OCI-LY1 (cell line): ENCODE measurements around the gene BRF1.

Experiments
- H2AFZ ChIP-seq: fragments of 200-600 bp; sonication (generic), shearing (Covaris generic); 2 replicates; pipeline ENCODE4 v1.6.0; 2014; ENCODE audit warnings: antibody characterized with exemption, mild to moderate bottlenecking, low read length
- H3F3A ChIP-seq: fragments of 200-600 bp; sonication (generic), shearing (Covaris generic); 2 replicates; pipeline ENCODE4 v1.6.0; 2014; ENCODE audit warnings: mild to moderate bottlenecking, antibody characterized with exemption, low read length, moderate library complexity; ENCODE audit not compliant: insufficient read depth
- H3K27ac ChIP-seq: fragments of 200-600 bp; sonication (generic); 2 replicates; pipeline ENCODE4 v1.5.1; 2014; ENCODE audit warnings: low read length, mixed run types, mild to moderate bottlenecking, low read depth; ENCODE audit not compliant: poor library complexity, severe bottlenecking
- H3K27me3 ChIP-seq: fragments of 200-600 bp; sonication (generic); 2 replicates; pipeline ENCODE4 v1.6.0; 2014; ENCODE audit warnings: antibody characterized with exemption, mild to moderate bottlenecking, low read length, moderate library complexity; ENCODE audit not compliant: insufficient read depth
- H3K36me3 ChIP-seq: fragments of 200-600 bp; sonication (generic); 2 replicates; pipeline ENCODE4 v1.6.1; 2014; ENCODE audit warnings: mild to moderate bottlenecking, antibody characterized with exemption, low read length, moderate library complexity, mixed read lengths; ENCODE audit not compliant: insufficient read depth
- H3K4me1 ChIP-seq: fragments of 200-600 bp; sonication (generic); 2 replicates; pipeline ENCODE4 v1.5.1; 2014; ENCODE audit warnings: mild to moderate bottlenecking, low read length, moderate library complexity; ENCODE audit not compliant: insufficient read depth, severe bottlenecking
- H3K4me2 ChIP-seq: fragments of 200-600 bp; sonication (generic), shearing (Covaris generic); 2 replicates; pipeline ENCODE4 v1.6.1; 2014; ENCODE audit warnings: low read length
- H3K4me3 ChIP-seq: fragments of 200-600 bp; sonication (generic); 2 replicates; pipeline ENCODE4 v1.5.1; 2014; ENCODE audit warnings: low read length, low read depth, mild to moderate bottlenecking, mixed read lengths; ENCODE audit not compliant: poor library complexity, severe bottlenecking
- H3K79me2 ChIP-seq: fragments of 200-600 bp; shearing (Covaris generic); 2 replicates; pipeline ENCODE4 v1.6.1; 2016; ENCODE audit warnings: mixed run types, low read length, mixed read lengths; ENCODE audit not compliant: insufficient read depth
- H3K9ac ChIP-seq: fragments of 200-600 bp; sonication (generic), shearing (Covaris generic); 2 replicates; pipeline ENCODE4 v1.6.1; 2014; ENCODE audit warnings: mild to moderate bottlenecking, low read length, mixed read lengths
- H3K9me2 ChIP-seq: fragments of 200-600 bp; sonication (generic), shearing (Covaris generic); 2 replicates; pipeline ENCODE4 v1.6.1; 2014; ENCODE audit warnings: low read depth, mild to moderate bottlenecking, low read length, mixed read lengths
- H3K9me3 ChIP-seq: fragments of 200-600 bp; shearing (Covaris generic); 2 replicates; pipeline ENCODE4 v1.6.1; 2014; ENCODE audit warnings: low read length, mixed read lengths
- H4K20me1 ChIP-seq: fragments of 200-600 bp; sonication (generic), shearing (Covaris generic); 2 replicates; pipeline ENCODE4 v1.6.0; 2016; ENCODE audit warnings: mild to moderate bottlenecking, low read length; ENCODE audit not compliant: insufficient read depth
- EZH2 ChIP-seq: fragments of 200-600 bp; sonication (generic), shearing (Covaris generic); IDR thresholded peaks from 2 replicates; pipeline ENCODE4 v1.8.0; 2017; ENCODE audit warnings: borderline replicate concordance, mixed run types, mild to moderate bottlenecking, antibody characterized with exemption, low read length, moderate library complexity, mixed read lengths
- TF ChIP-seq, protein P1 (sequence below): fragments of 200-600 bp; sonication (generic), shearing (Covaris generic); IDR thresholded peaks from 2 replicates; pipeline ENCODE4 v1.5.1; 2017; ENCODE audit warnings: mild to moderate bottlenecking, antibody characterized with exemption, low read length, moderate library complexity, mixed read lengths

The BRF1 gene

DNA sequence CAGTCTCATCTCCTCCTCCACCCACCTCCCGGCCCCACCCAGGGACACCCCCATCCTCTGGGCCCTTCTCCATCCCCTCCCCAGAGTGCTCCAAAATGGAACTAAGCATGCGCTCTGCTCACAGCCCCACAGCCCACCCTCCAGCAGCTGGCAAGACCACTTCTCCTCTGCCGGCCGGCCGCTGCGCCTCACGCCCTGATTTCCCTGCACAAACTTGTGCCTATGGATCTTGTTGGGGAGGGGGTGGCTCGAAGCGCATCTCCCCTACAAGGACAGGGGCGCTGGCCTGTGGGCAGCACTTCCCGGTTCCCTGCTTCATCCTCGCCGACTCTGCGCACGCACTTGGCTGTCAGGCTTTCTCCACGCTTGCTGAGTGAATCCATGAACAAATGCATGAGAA, 100.2 kb downstream of the BRF1 start:
- Histone ChIP-seq H3K4me2 (no peak overlapping the region), H3K27ac (no peak overlapping the region), H3K9ac (no peak overlapping the region), H3K9me3 (no peaks in the 10 kb centered on the region), H3K4me3 (no peak overlapping the region), H3K4me1 (no peaks in the 10 kb centered on the region), H2AFZ (no peak overlapping the region), H3K27me3 (peaks cover 7% of the 10 kb centered on the region; the same call in 1 of the 2 replicates), H3K9me2 (no peaks in the 10 kb centered on the region), H4K20me1 (no peaks in the 10 kb centered on the region), H3K36me3 (no peaks in the 10 kb centered on the region), H3K79me2 (no peaks in the 10 kb centered on the region), H3F3A (no peaks in the 10 kb centered on the region)
- no peak for TF ChIP-seq EZH2
- TF ChIP-seq, protein P1, sequence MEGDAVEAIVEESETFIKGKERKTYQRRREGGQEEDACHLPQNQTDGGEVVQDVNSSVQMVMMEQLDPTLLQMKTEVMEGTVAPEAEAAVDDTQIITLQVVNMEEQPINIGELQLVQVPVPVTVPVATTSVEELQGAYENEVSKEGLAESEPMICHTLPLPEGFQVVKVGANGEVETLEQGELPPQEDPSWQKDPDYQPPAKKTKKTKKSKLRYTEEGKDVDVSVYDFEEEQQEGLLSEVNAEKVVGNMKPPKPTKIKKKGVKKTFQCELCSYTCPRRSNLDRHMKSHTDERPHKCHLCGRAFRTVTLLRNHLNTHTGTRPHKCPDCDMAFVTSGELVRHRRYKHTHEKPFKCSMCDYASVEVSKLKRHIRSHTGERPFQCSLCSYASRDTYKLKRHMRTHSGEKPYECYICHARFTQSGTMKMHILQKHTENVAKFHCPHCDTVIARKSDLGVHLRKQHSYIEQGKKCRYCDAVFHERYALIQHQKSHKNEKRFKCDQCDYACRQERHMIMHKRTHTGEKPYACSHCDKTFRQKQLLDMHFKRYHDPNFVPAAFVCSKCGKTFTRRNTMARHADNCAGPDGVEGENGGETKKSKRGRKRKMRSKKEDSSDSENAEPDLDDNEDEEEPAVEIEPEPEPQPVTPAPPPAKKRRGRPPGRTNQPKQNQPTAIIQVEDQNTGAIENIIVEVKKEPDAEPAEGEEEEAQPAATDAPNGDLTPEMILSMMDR, result no peak

DNA sequence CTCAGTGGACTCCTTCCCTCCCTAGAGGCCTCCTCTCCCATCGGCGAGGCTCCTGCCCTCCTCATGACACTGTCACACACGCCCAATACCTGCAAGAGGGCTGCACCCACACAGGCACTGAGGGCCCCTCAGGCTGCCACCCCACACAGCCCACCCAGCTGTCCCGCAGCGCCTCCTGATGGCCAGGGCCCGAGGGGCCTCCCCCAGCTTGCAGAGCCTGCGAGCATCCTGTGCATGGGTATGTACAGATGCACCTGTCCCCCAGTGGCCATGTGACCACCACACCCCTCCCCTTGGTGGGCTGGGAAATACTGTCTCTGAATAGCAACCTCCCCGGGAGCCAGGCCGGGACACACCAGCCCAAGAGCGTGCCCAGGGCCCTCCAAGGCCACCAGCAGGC, 100.7 kb downstream of the BRF1 start:
- Histone ChIP-seq H3K27ac (no peak overlapping the region), H3K9ac (no peak overlapping the region), H3K4me1 (no peaks in the 10 kb centered on the region), H3K79me2 (no peaks in the 10 kb centered on the region), H3K9me3 (no peaks in the 10 kb centered on the region), H3K36me3 (no peaks in the 10 kb centered on the region), H3F3A (no peaks in the 10 kb centered on the region), H3K9me2 (no peaks in the 10 kb centered on the region), H3K4me2 (no peak overlapping the region), H3K4me3 (no peak overlapping the region), H2AFZ (no peak overlapping the region), H3K27me3 (peaks cover 8% of the 10 kb centered on the region; the same call in 1 of the 2 replicates), H4K20me1 (no peaks in the 10 kb centered on the region)
- no peak for TF ChIP-seq EZH2
- TF ChIP-seq, protein P1, result peak; percentile 56

DNA sequence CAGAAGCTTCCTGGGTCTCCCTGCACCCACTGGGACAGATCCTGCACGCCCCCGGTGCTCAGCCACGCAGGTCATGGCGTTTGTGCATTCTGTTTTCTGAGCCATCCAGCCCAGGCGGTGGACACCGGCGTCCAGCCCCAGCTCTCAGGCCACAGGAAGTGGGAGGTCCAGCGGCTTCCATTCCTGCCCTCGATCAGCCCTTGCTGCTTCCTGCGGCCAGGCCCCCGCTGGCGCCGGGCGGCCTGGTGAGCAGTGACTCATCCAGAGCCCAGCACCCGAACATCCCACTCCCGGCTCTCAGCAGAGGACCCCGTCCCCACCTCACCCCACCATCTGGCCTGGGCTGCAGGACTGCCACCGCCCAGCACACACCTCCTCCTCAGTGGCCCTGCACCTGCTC, 101.7 kb downstream of the BRF1 start:
- Histone ChIP-seq H3K36me3 (no peaks in the 10 kb centered on the region), H3F3A (no peaks in the 10 kb centered on the region), H3K4me3 (no peak overlapping the region), H3K27ac (no peak overlapping the region), H3K9me3 (no peaks in the 10 kb centered on the region), H4K20me1 (no peaks in the 10 kb centered on the region), H3K4me1 (no peaks in the 10 kb centered on the region), H3K79me2 (no peaks in the 10 kb centered on the region), H3K9me2 (no peaks in the 10 kb centered on the region), H3K9ac (no peak overlapping the region), H2AFZ (no peak overlapping the region), H3K4me2 (no peak overlapping the region), H3K27me3 (peaks cover 8% of the 10 kb centered on the region; the same call in 1 of the 2 replicates)
- TF ChIP-seq EZH2, result no peak
- TF ChIP-seq, protein P1, result no peak
